Neural cell (in vitro differentiated cells): Measurements from ENCODE around the gene GALNT2. TPM values are rescaled to one million over a fixed set of nuclear protein-coding genes. Genes with fewer than 3 reads are reported as not detected.

ENCODE experiments used
- H2AFZ ChIP-seq: fragments of 200-600, 300-800 bp; sonication (generic), shearing (Covaris generic); 2 replicates; pipeline ENCODE4 v1.6.0; 2014; ENCODE audit warnings: low read depth, mild to moderate bottlenecking, antibody characterized with exemption, low read length, moderate library complexity
- H3F3A ChIP-seq: fragments of 200-600 bp; shearing (Covaris generic); 2 replicates; pipeline ENCODE4 v1.6.1; 2016; ENCODE audit warnings: mild to moderate bottlenecking, moderate library complexity, mixed read lengths, antibody characterized with exemption, low read length; ENCODE audit not compliant: insufficient read depth, poor library complexity, severe bottlenecking
- H3K27ac ChIP-seq: fragments of 200-600, 300-800 bp; sonication (generic), shearing (Covaris generic); 2 replicates; pipeline ENCODE4 v1.5.1; 2014; ENCODE audit warnings: mild to moderate bottlenecking, low read length, moderate library complexity
- H3K27me3 ChIP-seq: fragments of 300-800, 200-600 bp; sonication (generic), shearing (Covaris generic); 2 replicates; pipeline ENCODE4 v1.6.0; 2014; ENCODE audit warnings: mild to moderate bottlenecking, low read depth, low read length, moderate library complexity; ENCODE audit not compliant: insufficient read depth
- H3K36me3 ChIP-seq: fragments of 300-800, 200-600 bp; sonication (generic), shearing (Covaris generic); 2 replicates; pipeline ENCODE4 v1.5.1; 2014; ENCODE audit warnings: mild to moderate bottlenecking, antibody characterized with exemption, low read length, moderate library complexity; ENCODE audit not compliant: insufficient read depth
- H3K4me2 ChIP-seq: fragments of 300-800, 200-600 bp; sonication (generic), shearing (Covaris generic); 2 replicates; pipeline ENCODE4 v1.6.0; 2014; ENCODE audit warnings: mild to moderate bottlenecking, low read length
- H3K4me3 ChIP-seq: fragments of 300-800, 200-600 bp; sonication (generic), shearing (Covaris generic); 2 replicates; pipeline ENCODE4 v1.5.1; 2014; ENCODE audit warnings: mild to moderate bottlenecking, low read length, moderate library complexity
- H3K79me2 ChIP-seq: fragments of 200-600 bp; shearing (Covaris generic); replicated peaks from 2 replicates; pipeline ENCODE4 v1.6.0; 2014; ENCODE audit warnings: mild to moderate bottlenecking, low read length, moderate library complexity; ENCODE audit not compliant: insufficient read depth
- H3K9ac ChIP-seq: fragments of 300-800, 200-600 bp; sonication (generic), shearing (Covaris generic); 2 replicates; pipeline ENCODE4 v1.6.1; 2016; ENCODE audit warnings: mild to moderate bottlenecking, low read length, mixed read lengths
- H3K9me2 ChIP-seq: fragments of 200-600 bp; shearing (Covaris generic); 2 replicates; pipeline ENCODE4 v1.6.1; 2016; ENCODE audit warnings: mild to moderate bottlenecking, low read length, mixed read lengths; ENCODE audit not compliant: insufficient read depth
- H3K9me3 ChIP-seq: fragments of 200-600, 300-800 bp; sonication (generic), shearing (Covaris generic); 2 replicates; pipeline ENCODE4 v1.6.1; 2016; ENCODE audit warnings: mild to moderate bottlenecking, mixed run types, low read length, moderate library complexity, mixed read lengths
- H4K20me1 ChIP-seq: fragments of 200-600 bp; shearing (Covaris generic); 2 replicates; pipeline ENCODE4 v1.6.1; 2016; ENCODE audit warnings: mild to moderate bottlenecking, mixed run types; ENCODE audit not compliant: insufficient read depth
- EP300 ChIP-seq: fragments of 450-650 bp; conservative IDR thresholded peaks from 2 replicates; pipeline ENCODE4 v1.6.1; 2014; ENCODE audit warnings: antibody characterized with exemption, mild to moderate bottlenecking, moderate library complexity; ENCODE audit not compliant: poor library complexity, severe bottlenecking
- EZH2 ChIP-seq: fragments of 200-600, 300-800 bp; shearing (Covaris generic), sonication (generic); IDR thresholded peaks from 2 replicates; pipeline ENCODE4 v1.6.1; 2014; ENCODE audit warnings: antibody characterized with exemption, low read length, borderline replicate concordance, mild to moderate bottlenecking; ENCODE audit not compliant: insufficient read depth, poor library complexity, severe bottlenecking
- MXI1 ChIP-seq: fragments of 450-650 bp; conservative IDR thresholded peaks from 2 replicates; pipeline ENCODE4 v1.6.1; 2014; ENCODE audit warnings: antibody characterized with exemption, mild to moderate bottlenecking; ENCODE audit not compliant: poor library complexity, severe bottlenecking
- POLR2AphosphoS5 ChIP-seq: IDR thresholded peaks from 2 replicates; pipeline ENCODE4 v1.6.1; 2012
- RAD21 ChIP-seq: fragments of 450-650 bp; conservative IDR thresholded peaks from 2 replicates; pipeline ENCODE4 v1.6.1; 2014; ENCODE audit warnings: antibody characterized with exemption, mild to moderate bottlenecking, moderate library complexity
- SMC3 ChIP-seq: fragments of 450-650 bp; conservative IDR thresholded peaks from 2 replicates; pipeline ENCODE4 v1.6.1; 2014; ENCODE audit warnings: antibody characterized with exemption, mild to moderate bottlenecking, moderate library complexity; ENCODE audit not compliant: poor library complexity
- TAF1 ChIP-seq: IDR thresholded peaks from 2 replicates; pipeline ENCODE4 v1.6.1; 2012; ENCODE audit warnings: low read depth
- polyA plus RNA-seq: library from polyadenylated mRNA; depleted of rRNA; stranded (reverse); fragments of >200 nt; gene quantifications from 2 replicates; pipeline ENCODE4 v1.2.3, GENCODE V29; 2014
- TF ChIP-seq, protein P1 (sequence below): IDR thresholded peaks from 2 replicates; pipeline ENCODE4 v1.6.1; 2012; ENCODE audit warnings: borderline replicate concordance
- TF ChIP-seq, protein P2 (sequence below): fragments of 450-650 bp; IDR thresholded peaks from 2 replicates; pipeline ENCODE4 v1.5.1; 2014; ENCODE audit warnings: antibody characterized with exemption, mild to moderate bottlenecking, moderate library complexity; ENCODE audit not compliant: poor library complexity, severe bottlenecking

The GALNT2 gene
- polyA plus RNA-seq, 1 donor from 2014 or later = 38.8 TPM

DNA sequence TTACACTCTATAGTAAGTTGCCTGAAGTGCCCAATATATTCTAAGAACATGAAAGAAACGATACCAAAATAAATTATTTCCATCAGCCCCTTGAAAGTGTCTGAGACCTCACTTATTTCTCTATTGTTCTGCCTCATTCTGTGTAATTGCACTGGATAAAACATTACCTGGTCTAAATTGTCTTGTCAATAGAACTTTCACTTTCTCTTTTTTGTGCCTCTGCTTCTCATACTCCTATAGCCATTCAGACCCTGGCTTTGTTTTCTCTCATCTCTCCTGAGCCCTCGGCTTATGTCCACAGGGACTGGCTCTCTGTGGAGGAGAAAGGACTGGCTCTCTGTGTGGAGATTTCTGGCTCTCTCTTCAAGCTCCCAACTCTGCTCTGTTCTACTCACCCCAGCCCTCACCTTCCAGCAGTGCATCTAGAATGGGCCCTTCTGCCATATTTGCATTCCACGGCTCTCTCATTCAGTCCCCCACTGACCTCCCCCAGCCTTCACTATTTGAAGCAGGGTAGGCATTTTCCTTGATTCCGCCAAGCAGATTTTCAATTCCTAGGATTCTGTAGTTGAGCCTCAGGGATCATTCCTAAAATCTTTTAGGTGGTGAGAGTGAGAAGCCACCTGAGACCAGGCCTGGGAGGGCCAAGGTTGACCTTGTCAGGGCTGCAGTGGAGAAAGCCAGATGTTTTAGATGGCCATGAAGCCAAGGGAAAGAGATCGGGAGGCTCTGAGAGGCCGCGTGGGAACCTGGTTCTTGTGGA lies 15.9 kb upstream of the GALNT2 start:
- no peaks in the 10 kb centered on the region for H3K9me3 ChIP-seq
- H3K9ac ChIP-seq = no peak overlapping the region
- H3F3A ChIP-seq = no peaks in the 10 kb centered on the region
- TF ChIP-seq POLR2AphosphoS5 (no peak), EP300 (no peak), SMC3 (no peak), RAD21 (no peak), MXI1 (no peak), TAF1 (no peak), EZH2 (no peak)
- TF ChIP-seq, protein P1, sequence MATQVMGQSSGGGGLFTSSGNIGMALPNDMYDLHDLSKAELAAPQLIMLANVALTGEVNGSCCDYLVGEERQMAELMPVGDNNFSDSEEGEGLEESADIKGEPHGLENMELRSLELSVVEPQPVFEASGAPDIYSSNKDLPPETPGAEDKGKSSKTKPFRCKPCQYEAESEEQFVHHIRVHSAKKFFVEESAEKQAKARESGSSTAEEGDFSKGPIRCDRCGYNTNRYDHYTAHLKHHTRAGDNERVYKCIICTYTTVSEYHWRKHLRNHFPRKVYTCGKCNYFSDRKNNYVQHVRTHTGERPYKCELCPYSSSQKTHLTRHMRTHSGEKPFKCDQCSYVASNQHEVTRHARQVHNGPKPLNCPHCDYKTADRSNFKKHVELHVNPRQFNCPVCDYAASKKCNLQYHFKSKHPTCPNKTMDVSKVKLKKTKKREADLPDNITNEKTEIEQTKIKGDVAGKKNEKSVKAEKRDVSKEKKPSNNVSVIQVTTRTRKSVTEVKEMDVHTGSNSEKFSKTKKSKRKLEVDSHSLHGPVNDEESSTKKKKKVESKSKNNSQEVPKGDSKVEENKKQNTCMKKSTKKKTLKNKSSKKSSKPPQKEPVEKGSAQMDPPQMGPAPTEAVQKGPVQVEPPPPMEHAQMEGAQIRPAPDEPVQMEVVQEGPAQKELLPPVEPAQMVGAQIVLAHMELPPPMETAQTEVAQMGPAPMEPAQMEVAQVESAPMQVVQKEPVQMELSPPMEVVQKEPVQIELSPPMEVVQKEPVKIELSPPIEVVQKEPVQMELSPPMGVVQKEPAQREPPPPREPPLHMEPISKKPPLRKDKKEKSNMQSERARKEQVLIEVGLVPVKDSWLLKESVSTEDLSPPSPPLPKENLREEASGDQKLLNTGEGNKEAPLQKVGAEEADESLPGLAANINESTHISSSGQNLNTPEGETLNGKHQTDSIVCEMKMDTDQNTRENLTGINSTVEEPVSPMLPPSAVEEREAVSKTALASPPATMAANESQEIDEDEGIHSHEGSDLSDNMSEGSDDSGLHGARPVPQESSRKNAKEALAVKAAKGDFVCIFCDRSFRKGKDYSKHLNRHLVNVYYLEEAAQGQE = no peak
- TF ChIP-seq, protein P2, sequence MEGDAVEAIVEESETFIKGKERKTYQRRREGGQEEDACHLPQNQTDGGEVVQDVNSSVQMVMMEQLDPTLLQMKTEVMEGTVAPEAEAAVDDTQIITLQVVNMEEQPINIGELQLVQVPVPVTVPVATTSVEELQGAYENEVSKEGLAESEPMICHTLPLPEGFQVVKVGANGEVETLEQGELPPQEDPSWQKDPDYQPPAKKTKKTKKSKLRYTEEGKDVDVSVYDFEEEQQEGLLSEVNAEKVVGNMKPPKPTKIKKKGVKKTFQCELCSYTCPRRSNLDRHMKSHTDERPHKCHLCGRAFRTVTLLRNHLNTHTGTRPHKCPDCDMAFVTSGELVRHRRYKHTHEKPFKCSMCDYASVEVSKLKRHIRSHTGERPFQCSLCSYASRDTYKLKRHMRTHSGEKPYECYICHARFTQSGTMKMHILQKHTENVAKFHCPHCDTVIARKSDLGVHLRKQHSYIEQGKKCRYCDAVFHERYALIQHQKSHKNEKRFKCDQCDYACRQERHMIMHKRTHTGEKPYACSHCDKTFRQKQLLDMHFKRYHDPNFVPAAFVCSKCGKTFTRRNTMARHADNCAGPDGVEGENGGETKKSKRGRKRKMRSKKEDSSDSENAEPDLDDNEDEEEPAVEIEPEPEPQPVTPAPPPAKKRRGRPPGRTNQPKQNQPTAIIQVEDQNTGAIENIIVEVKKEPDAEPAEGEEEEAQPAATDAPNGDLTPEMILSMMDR = no peak
- no peak overlapping the region for H3K4me2 ChIP-seq
- H3K36me3 ChIP-seq = no peaks in the 10 kb centered on the region
- H4K20me1 ChIP-seq = no peaks in the 10 kb centered on the region
- no peaks in the 10 kb centered on the region for H3K79me2 ChIP-seq
- no peak overlapping the region for H2AFZ ChIP-seq
- H3K27me3 ChIP-seq = no peaks in the 10 kb centered on the region
- no peaks in the 10 kb centered on the region for H3K9me2 ChIP-seq
- H3K27ac ChIP-seq = no peak overlapping the region
- no peak overlapping the region for H3K4me3 ChIP-seq

DNA sequence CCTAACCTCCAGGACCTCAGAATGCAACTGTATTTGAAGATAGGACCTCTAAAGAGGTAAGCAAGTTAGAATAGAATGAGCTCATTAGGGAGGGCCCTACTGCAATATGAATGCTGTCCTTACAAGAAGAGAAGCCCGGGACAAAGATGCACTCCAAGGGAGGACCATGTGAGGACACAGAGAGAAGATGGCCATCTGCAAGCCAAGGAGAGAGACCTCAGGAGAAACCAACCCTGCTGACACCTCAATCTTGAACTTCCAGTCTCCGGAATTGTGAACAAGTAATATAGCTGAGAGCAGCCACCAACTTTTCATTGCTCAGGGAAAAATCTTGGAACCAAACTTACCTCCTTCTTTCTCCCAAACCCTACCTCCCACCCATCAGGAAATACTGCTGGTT lies 15.0 kb upstream of the GALNT2 start:
- H3K36me3 ChIP-seq = no peaks in the 10 kb centered on the region
- no peak overlapping the region for H3K4me3 ChIP-seq
- H2AFZ ChIP-seq = no peak overlapping the region
- H3F3A ChIP-seq = no peaks in the 10 kb centered on the region
- no peaks in the 10 kb centered on the region for H4K20me1 ChIP-seq
- TF ChIP-seq TAF1 = no peak
- TF ChIP-seq RAD21 = no peak
- no peak for TF ChIP-seq EZH2
- TF ChIP-seq POLR2AphosphoS5 = no peak
- TF ChIP-seq SMC3 = no peak
- TF ChIP-seq, protein P2 = no peak
- TF ChIP-seq, protein P1 = no peak
- TF ChIP-seq MXI1 = no peak
- TF ChIP-seq EP300 = no peak
- no peaks in the 10 kb centered on the region for H3K9me2 ChIP-seq
- H3K79me2 ChIP-seq = no peaks in the 10 kb centered on the region
- no peaks in the 10 kb centered on the region for H3K9me3 ChIP-seq
- H3K27ac ChIP-seq = no peak overlapping the region
- no peak overlapping the region for H3K9ac ChIP-seq
- no peaks in the 10 kb centered on the region for H3K27me3 ChIP-seq
- no peak overlapping the region for H3K4me2 ChIP-seq
